Measurements from ENCODE around the gene MBP.

- TF ChIP-seq POLR2A (IDR thresholded peaks at IDR 0.05; ENCODE audit: low read depth, low read length) (no peak), TAF1 (IDR thresholded peaks at IDR 0.05; ENCODE audit: borderline replicate concordance, low read depth, low read length) (no peak), POLR2AphosphoS5 (IDR thresholded peaks at IDR 0.05; ENCODE audit: low read depth, low read length) (no peak)
Observed at GRCh38 chr18:77054288-77054605, 78.3 kb downstream of the MBP start.

Measured in GM12892 (cell line).